DND-41 (cell line): Measurements from ENCODE around the gene PPP4R2.

Experiments used
- CTCF ChIP-seq: IDR thresholded peaks from 2 replicates; pipeline ENCODE4 v1.5.1; 2012; ENCODE audit warnings: borderline replicate concordance, low read length, moderate library complexity, mild to moderate bottlenecking; ENCODE audit not compliant: poor library complexity, severe bottlenecking; ENCODE audit errors: extremely low read depth
- EZH2 ChIP-seq: IDR thresholded peaks from 3 replicates; pipeline ENCODE4 v1.6.1; 2012; ENCODE audit warnings: borderline replicate concordance, low read depth, mild to moderate bottlenecking, moderate library complexity, low read length, inconsistent platforms; ENCODE audit not compliant: severe bottlenecking

GRCh38 chr3:72950801-72951200 lies 45.8 kb upstream of the PPP4R2 start:
- TF ChIP-seq CTCF (no peak), EZH2 (no peak)
